Kidney (tissue), 14 donors: ENCODE data around the gene ZIC1. TPM values are rescaled to one million over a fixed set of nuclear protein-coding genes. Genes with fewer than 3 reads are reported as not detected.
A peak's percentile ranks its signal among the peaks of the same experiment; 100 is the strongest.

Experiments
- DNase-seq, 5 donors: peaks; one replicate each; pipeline ENCODE4 v3.0.0-alpha.2; 2013 to 2020
- FAIRE-seq: peaks from 2 replicates; lab custom pipeline; 2012; peaks lifted over from hg19 to GRCh38; lab: Jason Lieb, UNC
- H3K27ac ChIP-seq, 2 donors: one replicate each; pipeline ENCODE4 v1.7.0; 2013; ENCODE audit warnings: low read depth in 2 of 2, low read length in 2 of 2, inconsistent platforms in 1 of 2
- H3K27me3 ChIP-seq: one replicate; pipeline ENCODE4 v1.7.1; 2013; ENCODE audit warnings: low read length, inconsistent platforms; ENCODE audit not compliant: control insufficient read depth, insufficient read depth
- H3K36me3 ChIP-seq, 3 donors: one replicate each; pipeline versions ENCODE4 v1.7.0 to v1.7.1; 2013; ENCODE audit warnings: low read length in 3 of 3, control low read depth in 1 of 3, inconsistent platforms in 1 of 3; ENCODE audit not compliant: insufficient read depth in 3 of 3, control insufficient read depth in 2 of 3
- H3K4me1 ChIP-seq, 3 donors: one replicate each; pipeline versions ENCODE4 v1.7.0 to v1.7.1; 2013; ENCODE audit warnings: low read length in 3 of 3, inconsistent platforms in 1 of 3, low read depth in 1 of 3; ENCODE audit not compliant: control insufficient read depth in 2 of 3, insufficient read depth in 2 of 3
- H3K4me3 ChIP-seq, 3 donors: one replicate each; pipeline versions ENCODE4 v1.7.0 to v1.8.1; 2013; ENCODE audit warnings: low read length in 3 of 3, control low read depth in 1 of 3, inconsistent platforms in 1 of 3
- H3K9ac ChIP-seq, 3 donors: one replicate each; pipeline versions ENCODE4 v1.7.0 to v1.7.1; 2013; ENCODE audit warnings: low read length in 3 of 3, control low read depth in 1 of 3, inconsistent platforms in 1 of 3
- H3K9me3 ChIP-seq, 3 donors: one replicate each; pipeline versions ENCODE4 v1.7.0 to v1.7.1; 2013; ENCODE audit warnings: low read length in 3 of 3, control low read depth in 1 of 3, inconsistent platforms in 1 of 3; ENCODE audit not compliant: control insufficient read depth in 2 of 3, insufficient read depth in 1 of 3
- CTCF ChIP-seq: IDR thresholded peaks from 3 replicates; pipeline ENCODE4 v1.5.1; 2012; ENCODE audit warnings: mild to moderate bottlenecking, moderate library complexity, borderline replicate concordance; ENCODE audit not compliant: insufficient read depth; ENCODE audit errors: extremely low read depth
- intact Hi-C: fragments of 100-400 bp; cut with DNase I; formaldehyde crosslinking; loops from one replicate; pipeline ENCODE4 v1.11.1; 2022
- polyA plus RNA-seq: library from polyadenylated mRNA; stranded (reverse); fragments of 350-450 nt; fragmentation: Illumina TruSeq; extraction: RNeasy Lipid Tissue Mini Kit (QIAGEN cat#74804); gene quantifications from one replicate; pipeline ENCODE4 v1.2.3, GENCODE V29; 2014; ENCODE audit warnings: low read depth, low replicate concordance; ENCODE audit not compliant: insufficient read depth
- total RNA-seq: library from RNA; stranded (reverse); fragmentation: NEBNext Ultra II Directional; extraction: Animal tissue kit (Norgen Biotek cat#: 25700); gene quantifications from one replicate; pipeline ENCODE4 v1.2.1, GENCODE V29; 2021
- donor health status: control.
- donor health status: control.
- donor health status: control.
- donor health status: control.
- donor health status: control.
- donor health status: DM: yes; HTN: yes; CAD: no.
- donor health status: Normal renal cell carcinoma (clear cell type).

Gene ZIC1
- total and polyA plus RNA-seq, 2 donors from 2014 or later: not detected

GRCh38 chr3:147414390-147415138 lies 5.4 kb downstream of the ZIC1 start:
- Histone ChIP-seq H3K27me3 (peaks cover 92% of the 10 kb centered on the region), H3K36me3 (no peaks in the 10 kb centered on the region), H3K4me3 (no peak overlapping the region), H3K9ac (no peak overlapping the region), H3K27ac (no peak overlapping the region), H3K4me1 (peaks cover 0 to 8% (median 0%) of the 10 kb centered on the region in 3 donors), H3K9me3 (no peaks in the 10 kb centered on the region)
- TF ChIP-seq CTCF: no peak
- DNase-seq: no peak
- no peak for FAIRE-seq
- intact Hi-C loops: no loop called here

GRCh38 chr3:147415286-147415685 lies 6.1 kb downstream of the ZIC1 start:
- Histone ChIP-seq H3K4me1 (peaks cover 0 to 8% (median 0%) of the 10 kb centered on the region in 3 donors), H3K27me3 (peaks cover 96% of the 10 kb centered on the region), H3K27ac (no peak overlapping the region), H3K9me3 (peaks cover 0 to 3% (median 0%) of the 10 kb centered on the region in 3 donors), H3K9ac (no peak overlapping the region), H3K4me3 (no peak overlapping the region), H3K36me3 (no peaks in the 10 kb centered on the region)
- TF ChIP-seq CTCF: no peak
- intact Hi-C loops: no loop called here
- DNase-seq (peak in 1 of 5 donors; percentile 16), FAIRE-seq (no peak)

DNA sequence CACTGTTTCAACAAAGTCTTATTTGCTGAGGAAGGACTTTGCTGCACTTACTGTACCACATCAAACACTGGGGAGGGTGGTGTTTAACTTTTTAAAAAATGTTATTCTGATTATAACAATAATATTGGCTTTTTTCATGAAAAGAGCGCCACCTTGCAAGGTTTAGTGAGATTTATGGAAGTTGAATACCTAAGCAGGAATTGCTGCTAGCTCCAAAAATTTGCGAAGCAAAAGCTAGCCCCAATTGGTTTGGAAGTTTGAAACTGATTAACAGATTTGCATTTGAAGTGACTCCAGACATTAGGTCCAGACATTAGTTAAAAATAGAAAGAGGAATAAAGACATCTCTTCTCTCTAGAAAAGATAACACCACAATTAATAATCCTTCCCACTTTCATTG lies 6.7 kb downstream of the ZIC1 start:
- intact Hi-C loops: no loop called here
- FAIRE-seq (no peak), DNase-seq (no peak)
- Histone ChIP-seq H3K27me3 (peaks cover 97% of the 10 kb centered on the region), H3K4me1 (peaks cover 0 to 3% (median 0%) of the 10 kb centered on the region in 3 donors), H3K27ac (no peak overlapping the region), H3K36me3 (no peaks in the 10 kb centered on the region), H3K9me3 (peaks cover 0 to 3% (median 0%) of the 10 kb centered on the region in 3 donors), H3K9ac (no peak overlapping the region), H3K4me3 (no peak overlapping the region)
- TF ChIP-seq CTCF: no peak

DNA sequence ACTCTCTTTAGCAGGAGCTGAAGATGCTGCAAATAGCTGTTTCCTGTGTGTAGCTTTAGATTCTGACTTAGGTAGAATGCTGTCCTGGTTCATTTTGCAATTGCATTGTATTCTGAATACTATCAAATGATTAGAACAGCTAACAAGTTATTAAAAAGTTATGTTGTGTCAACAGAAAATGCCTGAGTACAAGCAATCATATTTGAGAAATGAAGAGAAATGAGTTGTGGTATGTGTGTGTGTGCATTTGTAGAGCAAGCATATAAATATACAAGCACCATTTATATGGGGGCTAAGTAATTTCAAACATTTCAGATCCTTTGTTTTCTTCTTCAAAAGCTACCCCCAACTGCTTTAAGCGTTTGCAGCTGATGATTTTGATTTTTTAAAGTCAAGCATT lies 7.8 kb downstream of the ZIC1 start:
- FAIRE-seq: no peak
- Histone ChIP-seq H3K27ac (no peak overlapping the region), H3K9me3 (peaks cover 0 to 3% (median 0%) of the 10 kb centered on the region in 3 donors), H3K27me3 (peaks cover 94% of the 10 kb centered on the region), H3K4me3 (no peak overlapping the region), H3K9ac (no peak overlapping the region), H3K36me3 (no peaks in the 10 kb centered on the region), H3K4me1 (peaks cover 0 to 3% (median 0%) of the 10 kb centered on the region in 3 donors)
- TF ChIP-seq CTCF: no peak
- intact Hi-C loops: no loop called here
- no peak for DNase-seq
